ENCODE measurements around the gene ERVFRD-1. TPM values are rescaled to one million over a fixed set of nuclear protein-coding genes. Genes with fewer than 3 reads are reported as not detected.

ERVFRD-1 gene
- total and polyA plus RNA-seq, 2 of the 13 experiments (the other 11 are each of a cell fraction or from before 2014, with no cell fraction given), result not detected

- TF ChIP-seq ZNF205 (CRISPR knock-in tag; IDR thresholded peaks at IDR 0.05), result no peak
- TF ChIP-seq RORA (CRISPR knock-in tag; IDR thresholded peaks at IDR 0.05), result no peak; the same call in 1 of the 2 replicates
- TF ChIP-seq FOXK2 (IDR thresholded peaks at IDR 0.05), result no peak
- no peak for TF ChIP-seq NR0B2 (CRISPR knock-in tag; IDR thresholded peaks at IDR 0.05)
- peak; percentile 11; the same call in 1 of the 2 replicates for TF ChIP-seq ISX (CRISPR knock-in tag; conservative IDR thresholded peaks at IDR 0.05)
- no peak for TF ChIP-seq ZNF30 (CRISPR knock-in tag; IDR thresholded peaks at IDR 0.05)
- no peak for TF ChIP-seq PCBP2 (optimal IDR thresholded peaks at IDR 0.05; ENCODE audit: low read depth, low read length, poor library complexity, severe bottlenecking)
- TF ChIP-seq ZNF350 (CRISPR knock-in tag; IDR thresholded peaks at IDR 0.05; ENCODE audit: borderline replicate concordance, low read depth), result no peak; the same call in 1 of the 2 replicates
- no peak for TF ChIP-seq ZNF619 (CRISPR knock-in tag; IDR thresholded peaks at IDR 0.05)
- no peak for TF ChIP-seq XRCC5 (optimal IDR thresholded peaks at IDR 0.05; ENCODE audit: low read length)
- no peak for TF ChIP-seq ZNF776 (CRISPR knock-in tag; IDR thresholded peaks at IDR 0.05)
- TF ChIP-seq FIP1L1 (IDR thresholded peaks at IDR 0.05; ENCODE audit: borderline replicate concordance, insufficient read depth, low read depth, low read length), result no peak
- TF ChIP-seq ZNF33A (CRISPR knock-in tag; IDR thresholded peaks at IDR 0.05; ENCODE audit: borderline replicate concordance), result peak; percentile 34; the same call in 1 of the 2 replicates
- TF ChIP-seq ATAD3A (CRISPR knock-in tag; IDR thresholded peaks at IDR 0.05), result no peak
- TF ChIP-seq, protein P1, sequence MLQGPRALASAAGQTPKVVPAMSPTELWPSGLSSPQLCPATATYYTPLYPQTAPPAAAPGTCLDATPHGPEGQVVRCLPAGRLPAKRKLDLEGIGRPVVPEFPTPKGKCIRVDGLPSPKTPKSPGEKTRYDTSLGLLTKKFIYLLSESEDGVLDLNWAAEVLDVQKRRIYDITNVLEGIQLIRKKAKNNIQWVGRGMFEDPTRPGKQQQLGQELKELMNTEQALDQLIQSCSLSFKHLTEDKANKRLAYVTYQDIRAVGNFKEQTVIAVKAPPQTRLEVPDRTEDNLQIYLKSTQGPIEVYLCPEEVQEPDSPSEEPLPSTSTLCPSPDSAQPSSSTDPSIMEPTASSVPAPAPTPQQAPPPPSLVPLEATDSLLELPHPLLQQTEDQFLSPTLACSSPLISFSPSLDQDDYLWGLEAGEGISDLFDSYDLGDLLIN (CRISPR knock-in tag; IDR thresholded peaks at IDR 0.05; ENCODE audit: borderline replicate concordance), result no peak
- peak; percentile 78 for TF ChIP-seq PHF8 (CRISPR knock-in tag; IDR thresholded peaks at IDR 0.05)
- no peak for TF ChIP-seq MXD4 (CRISPR knock-in tag; IDR thresholded peaks at IDR 0.05)
- TF ChIP-seq, protein P2, sequence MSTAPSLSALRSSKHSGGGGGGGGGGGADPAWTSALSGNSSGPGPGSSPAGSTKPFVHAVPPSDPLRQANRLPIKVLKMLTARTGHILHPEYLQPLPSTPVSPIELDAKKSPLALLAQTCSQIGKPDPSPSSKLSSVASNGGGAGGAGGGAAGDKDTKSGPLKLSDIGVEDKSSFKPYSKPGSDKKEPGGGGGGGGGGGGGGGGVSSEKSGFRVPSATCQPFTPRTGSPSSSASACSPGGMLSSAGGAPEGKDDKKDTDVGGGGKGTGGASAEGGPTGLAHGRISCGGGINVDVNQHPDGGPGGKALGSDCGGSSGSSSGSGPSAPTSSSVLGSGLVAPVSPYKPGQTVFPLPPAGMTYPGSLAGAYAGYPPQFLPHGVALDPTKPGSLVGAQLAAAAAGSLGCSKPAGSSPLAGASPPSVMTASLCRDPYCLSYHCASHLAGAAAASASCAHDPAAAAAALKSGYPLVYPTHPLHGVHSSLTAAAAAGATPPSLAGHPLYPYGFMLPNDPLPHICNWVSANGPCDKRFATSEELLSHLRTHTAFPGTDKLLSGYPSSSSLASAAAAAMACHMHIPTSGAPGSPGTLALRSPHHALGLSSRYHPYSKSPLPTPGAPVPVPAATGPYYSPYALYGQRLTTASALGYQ (CRISPR knock-in tag; IDR thresholded peaks at IDR 0.05), result 0 out of 2 replicates have a peak, but pooled peaks have one; percentile 49
- TF ChIP-seq ARNTL (CRISPR knock-in tag; IDR thresholded peaks at IDR 0.05), result 0 out of 2 replicates have a peak, but pooled peaks have one; percentile 32
- no peak for TF ChIP-seq ZNF639 (CRISPR knock-in tag; conservative IDR thresholded peaks at IDR 0.05)
- TF ChIP-seq ZNF546 (CRISPR knock-in tag; conservative IDR thresholded peaks at IDR 0.05), result no peak
- no peak for TF ChIP-seq ZNF431 (CRISPR knock-in tag; IDR thresholded peaks at IDR 0.05; ENCODE audit: borderline replicate concordance, low read depth)
- peak; percentile 95; the same call in 1 of the 2 replicates for TF ChIP-seq POLR2G (IDR thresholded peaks at IDR 0.05; ENCODE audit: low read depth, low read length)
- no peak for TF ChIP-seq ZMYM3 (CRISPR knock-in tag; IDR thresholded peaks at IDR 0.05)
- TF ChIP-seq, protein P3, sequence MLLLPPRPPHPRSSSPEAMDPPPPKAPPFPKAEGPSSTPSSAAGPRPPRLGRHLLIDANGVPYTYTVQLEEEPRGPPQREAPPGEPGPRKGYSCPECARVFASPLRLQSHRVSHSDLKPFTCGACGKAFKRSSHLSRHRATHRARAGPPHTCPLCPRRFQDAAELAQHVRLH (CRISPR knock-in tag; IDR thresholded peaks at IDR 0.05; ENCODE audit: borderline replicate concordance, low read depth), result no peak
- TF ChIP-seq GFI1 (CRISPR knock-in tag; IDR thresholded peaks at IDR 0.05; ENCODE audit: borderline replicate concordance), result no peak
- 0 out of 2 replicates have a peak, but pooled peaks have one; percentile 17 for TF ChIP-seq ZNF441 (CRISPR knock-in tag; IDR thresholded peaks at IDR 0.05; ENCODE audit: borderline replicate concordance)
- TF ChIP-seq ZNF790 (CRISPR knock-in tag; IDR thresholded peaks at IDR 0.05; ENCODE audit: borderline replicate concordance), result no peak
- no peak for TF ChIP-seq ZNF644 (CRISPR knock-in tag; IDR thresholded peaks at IDR 0.05; ENCODE audit: low read depth)
Measured at GRCh38 chr6:11093376-11093625, 18.2 kb downstream of the ERVFRD-1 start (continued).

All from HepG2 (cell line).